Prostate gland (tissue), 2 donors: ENCODE results near the gene FAM118B.

Experiments
- POLR2AphosphoS5 ChIP-seq: sonication (generic); formaldehyde crosslinking; IDR thresholded peaks from one replicate; pipeline ENCODE4 v1.6.1; 2017; ENCODE audit warnings: antibody characterized with exemption
- TF ChIP-seq, protein P1 (sequence below), 4 experiments: fragments of 200-600 bp in 2 of 4; fragments of 450-650 bp in 2 of 4; sonication (generic) in 2 of 4; IDR thresholded peaks; 1 replicate in 3 of 4; 2 replicates in 1 of 4; pipeline ENCODE4 v1.5.1; 2016 to 2019; ENCODE audit warnings: antibody characterized with exemption in 4 of 4, mild to moderate bottlenecking in 2 of 4, moderate library complexity in 2 of 4

DNA sequence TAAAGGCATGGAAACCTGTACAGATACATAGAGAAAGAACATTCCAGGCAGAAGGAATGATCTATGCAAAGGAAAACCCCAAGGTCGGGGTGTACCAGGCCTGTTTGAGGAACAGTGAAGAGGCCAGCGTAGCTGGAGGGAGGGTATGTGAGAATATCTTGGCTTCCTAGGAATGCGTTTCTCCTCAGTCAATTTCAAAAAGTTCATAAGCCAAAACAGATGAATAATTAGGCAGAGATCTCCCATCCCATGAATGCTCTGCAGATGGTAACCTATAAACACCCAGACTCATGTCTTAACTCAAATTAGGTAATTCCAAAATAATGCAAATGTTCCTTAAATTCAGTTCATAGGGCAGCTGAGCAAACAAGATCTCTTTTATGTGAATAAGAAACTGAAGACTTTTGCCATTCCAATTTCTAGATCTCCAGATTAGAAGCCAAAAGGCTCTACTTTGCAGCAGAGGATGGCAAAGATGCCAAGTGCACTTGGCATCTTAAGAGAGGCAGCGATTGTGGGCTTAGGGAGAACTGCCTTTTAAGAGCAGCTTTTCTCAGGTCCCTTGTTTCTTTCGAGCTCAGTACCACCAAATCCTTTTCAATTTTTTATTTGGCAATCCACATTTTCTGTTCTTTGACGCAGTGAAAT, 13.2 kb downstream of the FAM118B start:
- TF ChIP-seq, protein P1, sequence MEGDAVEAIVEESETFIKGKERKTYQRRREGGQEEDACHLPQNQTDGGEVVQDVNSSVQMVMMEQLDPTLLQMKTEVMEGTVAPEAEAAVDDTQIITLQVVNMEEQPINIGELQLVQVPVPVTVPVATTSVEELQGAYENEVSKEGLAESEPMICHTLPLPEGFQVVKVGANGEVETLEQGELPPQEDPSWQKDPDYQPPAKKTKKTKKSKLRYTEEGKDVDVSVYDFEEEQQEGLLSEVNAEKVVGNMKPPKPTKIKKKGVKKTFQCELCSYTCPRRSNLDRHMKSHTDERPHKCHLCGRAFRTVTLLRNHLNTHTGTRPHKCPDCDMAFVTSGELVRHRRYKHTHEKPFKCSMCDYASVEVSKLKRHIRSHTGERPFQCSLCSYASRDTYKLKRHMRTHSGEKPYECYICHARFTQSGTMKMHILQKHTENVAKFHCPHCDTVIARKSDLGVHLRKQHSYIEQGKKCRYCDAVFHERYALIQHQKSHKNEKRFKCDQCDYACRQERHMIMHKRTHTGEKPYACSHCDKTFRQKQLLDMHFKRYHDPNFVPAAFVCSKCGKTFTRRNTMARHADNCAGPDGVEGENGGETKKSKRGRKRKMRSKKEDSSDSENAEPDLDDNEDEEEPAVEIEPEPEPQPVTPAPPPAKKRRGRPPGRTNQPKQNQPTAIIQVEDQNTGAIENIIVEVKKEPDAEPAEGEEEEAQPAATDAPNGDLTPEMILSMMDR (IDR thresholded peaks at IDR 0.05): no peak
- TF ChIP-seq POLR2AphosphoS5: no peak
